ENCODE measurements around the gene RNF8.

GRCh38 chr6:37315157-37315515 is 38.6 kb upstream of the RNF8 start:
- TF ChIP-seq CTCF (IDR thresholded peaks at IDR 0.05; ENCODE audit: poor library complexity) (no peak), EZH2 (IDR thresholded peaks at IDR 0.05; ENCODE audit: borderline replicate concordance) (no peak)

All from hepatocyte (in vitro differentiated cells).